ENCODE data around the gene GATD1. TPM values are rescaled to one million over a fixed set of nuclear protein-coding genes. Genes with fewer than 3 reads are reported as not detected.

GATD1 gene
- total RNA-seq, 3 donors from 2014 or later: 9.9 to 17.4 (median 16.4) TPM

DNA sequence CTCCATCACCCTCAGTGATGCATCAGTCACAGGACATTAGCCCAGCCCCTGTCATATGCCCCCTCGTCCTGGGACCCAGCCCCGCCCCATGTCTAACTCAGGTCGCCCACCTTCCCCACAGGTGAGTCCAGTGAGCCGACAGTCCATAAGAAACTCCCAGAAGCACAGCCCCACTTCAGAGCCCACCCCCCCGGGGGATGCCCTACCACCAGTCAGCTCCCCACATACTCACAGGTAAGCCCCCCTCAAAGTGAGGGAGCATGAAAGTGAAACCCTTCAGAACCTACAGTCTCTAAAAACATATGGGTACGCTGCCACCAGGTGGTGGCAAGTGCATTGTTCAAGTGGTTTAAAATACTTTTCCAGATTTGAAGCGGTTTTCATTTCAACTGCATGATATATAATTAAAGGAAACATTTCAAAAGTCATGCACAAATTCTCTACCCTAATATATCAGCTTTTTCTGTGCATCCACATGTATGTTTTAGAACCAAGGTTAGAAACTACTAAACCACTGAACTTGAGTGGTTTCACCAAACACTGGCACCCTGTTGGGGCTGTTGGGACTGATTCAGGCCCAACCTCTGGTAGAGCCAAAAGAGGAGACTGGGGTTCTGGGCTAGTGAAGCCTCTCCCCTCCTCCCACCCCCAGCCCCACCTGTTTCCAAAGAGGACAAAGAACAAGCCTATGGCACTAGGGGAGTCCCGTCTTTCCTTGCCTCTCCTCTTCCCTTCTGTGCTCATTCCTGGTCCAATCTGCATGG is 54.0 kb downstream of the GATD1 start:
- intact Hi-C loops (cut with DNase I; ENCODE audit: low total_unique reads): no loop called here
- Histone ChIP-seq H3K4me1 (peaks cover 5 to 25% of the 10 kb centered on the region in 2 donors), H3K4me3 (no peak overlapping the region), H3K27me3 (no peaks in the 10 kb centered on the region), H3K9me3 (no peaks in the 10 kb centered on the region), H3K27ac (no peak overlapping the region), H3K36me3 (no peaks in the 10 kb centered on the region)
- no peak for DNase-seq (ENCODE audit: low spot score in 2 of 2)
- TF ChIP-seq POLR2AphosphoS5 (IDR thresholded peaks at IDR 0.05): no peak
- peak; percentile 47 to 66 (median 54) for TF ChIP-seq CTCF (IDR thresholded peaks at IDR 0.05)

DNA sequence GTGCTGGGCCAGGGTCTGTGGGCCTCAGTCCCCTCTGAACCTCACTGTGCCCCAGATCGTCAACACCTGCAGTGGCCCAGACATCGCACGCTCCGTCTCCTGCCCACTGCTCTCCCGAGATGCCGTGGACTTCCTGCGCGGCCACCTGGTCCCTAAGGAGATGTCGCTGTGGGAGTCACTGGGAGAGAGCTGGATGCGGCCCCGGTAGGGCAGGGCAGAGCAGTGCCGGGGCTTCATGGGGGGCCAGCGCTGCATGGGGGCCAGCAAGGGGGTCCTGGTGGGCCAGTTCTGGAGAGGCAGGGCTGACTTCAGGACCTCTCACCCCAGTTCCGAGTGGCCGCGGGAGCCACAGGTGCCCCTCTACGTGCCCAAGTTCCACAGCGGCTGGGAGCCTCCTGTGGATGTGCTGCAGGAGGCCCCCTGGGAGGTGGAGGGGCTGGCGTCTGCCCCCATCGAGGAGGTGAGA is 54.9 kb downstream of the GATD1 start:
- Histone ChIP-seq H3K27ac (no peak overlapping the region), H3K27me3 (no peaks in the 10 kb centered on the region), H3K9me3 (no peaks in the 10 kb centered on the region), H3K36me3 (no peaks in the 10 kb centered on the region), H3K4me1 (peaks cover 0 to 19% of the 10 kb centered on the region in 2 donors), H3K4me3 (no peak overlapping the region)
- DNase-seq (ENCODE audit: low spot score in 2 of 2): no peak
- intact Hi-C loops (cut with DNase I; ENCODE audit: low total_unique reads): no loop called here
- TF ChIP-seq POLR2A (IDR thresholded peaks at IDR 0.05): no peak
- TF ChIP-seq POLR2AphosphoS5 (IDR thresholded peaks at IDR 0.05): no peak
- no peak for TF ChIP-seq CTCF (IDR thresholded peaks at IDR 0.05)

- peaks cover 0 to 14% of the 10 kb centered on the region in 2 donors for H3K4me1 ChIP-seq
- H3K27me3 ChIP-seq: no peaks in the 10 kb centered on the region
- TF ChIP-seq POLR2AphosphoS5 (IDR thresholded peaks at IDR 0.05) (no peak), POLR2A (IDR thresholded peaks at IDR 0.05) (no peak), CTCF (IDR thresholded peaks at IDR 0.05) (no peak)
- H3K9me3 ChIP-seq: no peaks in the 10 kb centered on the region
- no peaks in the 10 kb centered on the region for H3K36me3 ChIP-seq
- DNase-seq (ENCODE audit: low spot score in 2 of 2): no peak
- H3K27ac ChIP-seq: no peak overlapping the region
- no peak overlapping the region for H3K4me3 ChIP-seq
- intact Hi-C loops (cut with DNase I; ENCODE audit: low total_unique reads): no loop called here
Observed at GRCh38 chr11:721741-722345, 55.4 kb downstream of the GATD1 start.

DNA sequence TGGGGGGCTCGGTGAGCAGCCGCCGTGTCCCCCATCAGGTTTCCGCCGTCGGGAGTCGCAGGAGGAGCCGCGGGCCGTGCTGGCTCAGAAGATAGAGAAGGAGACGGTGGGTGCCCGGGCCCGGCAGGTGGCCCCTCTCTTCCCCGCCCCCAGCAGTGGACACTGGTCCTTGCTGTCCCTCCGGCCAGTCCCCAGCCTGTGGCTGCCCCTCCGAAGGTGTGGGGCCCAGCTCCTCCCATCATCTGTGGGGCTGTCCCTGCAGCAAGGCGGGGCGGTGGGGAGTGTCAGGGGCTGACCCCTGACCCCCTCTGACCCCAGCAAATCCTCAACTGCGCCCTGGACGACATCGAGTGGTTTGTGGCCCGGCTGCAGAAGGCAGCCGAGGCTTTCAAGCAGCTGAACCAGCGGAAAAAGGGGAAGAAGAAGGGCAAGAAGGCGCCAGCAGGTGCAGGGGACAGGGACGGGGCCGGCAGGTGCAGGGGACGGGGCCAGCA is 56.0 kb downstream of the GATD1 start:
- Histone ChIP-seq H3K4me3 (no peak overlapping the region), H3K27me3 (no peaks in the 10 kb centered on the region)
- TF ChIP-seq POLR2A (IDR thresholded peaks at IDR 0.05) (no peak), CTCF (IDR thresholded peaks at IDR 0.05) (no peak), POLR2AphosphoS5 (IDR thresholded peaks at IDR 0.05) (no peak)

DNA sequence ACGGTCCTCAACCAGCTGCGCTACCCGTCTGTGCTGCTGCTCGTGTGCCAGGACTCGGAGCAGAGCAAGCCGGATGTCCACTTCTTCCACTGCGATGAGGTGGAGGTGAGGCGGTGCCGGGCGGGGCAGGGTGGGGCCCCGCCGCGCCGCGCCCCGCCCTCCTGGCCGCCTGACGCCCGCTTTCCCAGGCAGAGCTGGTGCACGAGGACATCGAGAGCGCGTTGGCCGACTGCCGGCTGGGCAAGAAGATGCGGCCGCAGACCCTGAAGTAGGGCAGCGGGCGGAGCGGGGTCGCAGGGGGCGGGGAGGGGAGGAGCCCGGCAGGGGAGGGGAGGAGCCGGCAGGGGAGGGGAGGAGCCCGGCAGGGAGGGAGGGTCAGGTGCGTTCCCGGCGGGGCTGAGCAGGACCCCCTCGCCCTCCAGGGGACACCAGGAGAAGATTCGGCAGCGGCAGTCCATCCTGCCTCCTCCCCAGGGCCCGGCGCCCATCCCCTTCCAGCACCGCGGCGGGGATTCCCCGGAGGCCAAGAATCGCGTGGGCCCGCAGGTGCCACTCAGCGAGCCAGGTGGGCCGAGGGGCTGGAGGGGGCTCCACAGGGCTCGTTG is 56.5 kb downstream of the GATD1 start:
- H3K36me3 ChIP-seq: no peaks in the 10 kb centered on the region
- intact Hi-C loops (cut with DNase I; ENCODE audit: low total_unique reads): no loop called here
- no peak for TF ChIP-seq POLR2A (IDR thresholded peaks at IDR 0.05)
- TF ChIP-seq POLR2AphosphoS5 (IDR thresholded peaks at IDR 0.05): no peak
- no peak for TF ChIP-seq CTCF (IDR thresholded peaks at IDR 0.05)
- no peaks in the 10 kb centered on the region for H3K9me3 ChIP-seq
- no peak overlapping the region for H3K27ac ChIP-seq
- no peak overlapping the region for H3K4me3 ChIP-seq
- no peak for DNase-seq (ENCODE audit: low spot score in 2 of 2)
- peaks cover 0 to 3% of the 10 kb centered on the region in 2 donors for H3K4me1 ChIP-seq
- no peaks in the 10 kb centered on the region for H3K27me3 ChIP-seq

More for the DNA sequence above, 56.0 kb downstream of the GATD1 start:
- Histone ChIP-seq H3K36me3 (no peaks in the 10 kb centered on the region), H3K9me3 (no peaks in the 10 kb centered on the region), H3K4me1 (peaks cover 0 to 8% of the 10 kb centered on the region in 2 donors), H3K27ac (no peak overlapping the region)
- intact Hi-C loops (cut with DNase I; ENCODE audit: low total_unique reads): no loop called here
- DNase-seq (ENCODE audit: low spot score in 2 of 2): no peak
